Measurements from ENCODE around the gene KHDC4. TPM values are rescaled to one million over a fixed set of nuclear protein-coding genes. Genes with fewer than 3 reads are reported as not detected.

The KHDC4 gene
- total and polyA plus RNA-seq, 4 donors: 15.4 to 63.1 (median 34.6) TPM

GRCh38 chr1:155969377-155969791, 35.2 kb upstream of the KHDC4 start:
- Histone ChIP-seq H3K27ac (ENCODE audit: low read depth in 1 of 2, low read length in 1 of 2) (peak overlapping the region; percentile 17 to 65), H3K9me3 (ENCODE audit: control insufficient read depth in 4 of 4, insufficient read depth in 3 of 4, low read length in 3 of 4) (no peaks in the 10 kb centered on the region), H3K4me1 (ENCODE audit: control insufficient read depth in 5 of 5, insufficient read depth in 5 of 5, low read length in 5 of 5) (peaks cover 19 to 67% (median 38%) of the 10 kb centered on the region in 5 donors), H3K36me3 (ENCODE audit: control insufficient read depth in 4 of 4, insufficient read depth in 4 of 4, low read length in 4 of 4) (peaks cover 2 to 48% (median 19%) of the 10 kb centered on the region in 4 donors), H3K27me3 (ENCODE audit: control insufficient read depth in 3 of 3, insufficient read depth in 3 of 3, low read length in 2 of 3) (no peaks in the 10 kb centered on the region), H3K4me3 (no peak overlapping the region), H3K9ac (ENCODE audit: insufficient read depth in 1 of 2, low read length in 2 of 2) (peak overlapping the region in 1 of 2 donors; percentile 0)
- WGBS, 2 donors: 69 to 75% methylated on average over 9 of the region's 9 CpGs
- ATAC-seq (ENCODE audit: insufficient read depth, low FRiP score) (no peak), DNase-seq (no peak)
- no peak for TF ChIP-seq CTCF (IDR thresholded peaks at IDR 0.05; ENCODE audit: control extremely low read depth, extremely low read depth)

- no peak for ATAC-seq (ENCODE audit: insufficient read depth, low FRiP score)
- Histone ChIP-seq H3K9me3 (ENCODE audit: control insufficient read depth in 4 of 4, insufficient read depth in 3 of 4, low read length in 3 of 4) (no peaks in the 10 kb centered on the region), H3K4me3 (no peak overlapping the region), H3K36me3 (ENCODE audit: control insufficient read depth in 4 of 4, insufficient read depth in 4 of 4, low read length in 4 of 4) (peaks cover 2 to 48% (median 22%) of the 10 kb centered on the region in 4 donors), H3K4me1 (ENCODE audit: control insufficient read depth in 5 of 5, insufficient read depth in 5 of 5, low read length in 5 of 5) (peaks cover 17 to 60% (median 35%) of the 10 kb centered on the region in 5 donors), H3K27ac (ENCODE audit: low read depth in 1 of 2, low read length in 1 of 2) (peak overlapping the region; percentile 46 to 82), H3K27me3 (ENCODE audit: control insufficient read depth in 3 of 3, insufficient read depth in 3 of 3, low read length in 2 of 3) (no peaks in the 10 kb centered on the region), H3K9ac (ENCODE audit: insufficient read depth in 1 of 2, low read length in 2 of 2) (peak overlapping the region in 1 of 2 donors; percentile 17)
- 30 to 42% methylated on average over 3 of the region's 3 CpGs for WGBS, 2 donors
- DNase-seq: peak; percentile 92 to 94 (median 93)
- no peak for TF ChIP-seq CTCF (IDR thresholded peaks at IDR 0.05; ENCODE audit: control extremely low read depth, extremely low read depth)
These were observed 34.5 kb upstream of the KHDC4 start for GRCh38 chr1:155968670-155969069.

- Histone ChIP-seq H3K27ac (ENCODE audit: low read depth in 1 of 2, low read length in 1 of 2) (peak overlapping the region; percentile 46 to 85), H3K4me3 (no peak overlapping the region), H3K4me1 (ENCODE audit: control insufficient read depth in 5 of 5, insufficient read depth in 5 of 5, low read length in 5 of 5) (peaks cover 16 to 59% (median 35%) of the 10 kb centered on the region in 5 donors), H3K9me3 (ENCODE audit: control insufficient read depth in 4 of 4, insufficient read depth in 3 of 4, low read length in 3 of 4) (no peaks in the 10 kb centered on the region), H3K27me3 (ENCODE audit: control insufficient read depth in 3 of 3, insufficient read depth in 3 of 3, low read length in 2 of 3) (no peaks in the 10 kb centered on the region), H3K9ac (ENCODE audit: insufficient read depth in 1 of 2, low read length in 2 of 2) (peak overlapping the region in 1 of 2 donors; percentile 44), H3K36me3 (ENCODE audit: control insufficient read depth in 4 of 4, insufficient read depth in 4 of 4, low read length in 4 of 4) (peaks cover 2 to 48% (median 23%) of the 10 kb centered on the region in 4 donors)
- no peak for DNase-seq
- no peak for TF ChIP-seq CTCF (IDR thresholded peaks at IDR 0.05; ENCODE audit: control extremely low read depth, extremely low read depth)
- 48 to 55% methylated on average over 7 of the region's 7 CpGs for WGBS, 2 donors
- no peak for ATAC-seq (ENCODE audit: insufficient read depth, low FRiP score)
These were observed 33.8 kb upstream of the KHDC4 start for GRCh38 chr1:155968051-155968400.

Data from lung (tissue), 12 donors.